ENCODE results near the gene NPAS4. TPM values are rescaled to one million over a fixed set of nuclear protein-coding genes. Genes with fewer than 3 reads are reported as not detected.
"Not testable (repeated sequence)": the region's sequence is repeated elsewhere in the genome, so short reads cannot be mapped to it uniquely, and the experiment has no call there.

The NPAS4 gene
- total and polyA plus RNA-seq, 9 of the 15 experiments (the other 6 are each of a cell fraction or from before 2014, with no cell fraction given): not detected

- H3K4me3 ChIP-seq; H3K9ac ChIP-seq (ENCODE audit: insufficient read depth in 1 of 2, low read depth in 2 of 2, low read length in 2 of 2); H3K27ac ChIP-seq (ENCODE audit: extremely low read depth, low read depth, low read length); H3K4me2 ChIP-seq (ENCODE audit: insufficient read depth, low read length); H4K20me1 ChIP-seq (replicated peaks; ENCODE audit: control insufficient read depth, insufficient read depth, low read length); H3K9me1 ChIP-seq (ENCODE audit: control insufficient read depth, insufficient read depth, low read length); FAIRE-seq; H3K9me3 ChIP-seq (replicated peaks; ENCODE audit: control insufficient read depth, insufficient read depth, low read depth, low read length); intact Hi-C loops (cut with micrococcal nuclease); H3K27me3 ChIP-seq (ENCODE audit: control insufficient read depth in 2 of 2, insufficient read depth in 2 of 2, low read length in 2 of 2); BruUV-seq (replicated peaks); ATAC-seq; in situ Hi-C loops (cut with MboI): not testable (repeated sequence)
- DNase-seq (ENCODE audit: extremely low read depth in 1 of 4, low spot score in 3 of 4): peak in 1 of 4 experiments; percentile 25
- CTCF ChIA-PET (ENCODE audit: low intra/inter-chr PET ratio): interaction anchor here (2.1 kb wide), 1 partner anchor 32 kb away, joined by 21 read pairs; no protein-coding TSS in a partner anchor
- Histone ChIP-seq H3K79me2 (ENCODE audit: control insufficient read depth, insufficient read depth, low read length) (peaks cover 16% of the 10 kb centered on the region), H2AFZ (ENCODE audit: low read depth, low read length) (0 out of 2 replicates have a peak overlapping the region, but pooled peaks have one; percentile 97), H3K36me3 (ENCODE audit: control insufficient read depth, insufficient read depth, low read length) (peaks cover 21% of the 10 kb centered on the region), H3K4me1 (replicated peaks in 1 of 2; ENCODE audit: control insufficient read depth in 2 of 2, insufficient read depth in 2 of 2, low read length in 2 of 2) (peaks cover 3 to 12% of the 10 kb centered on the region in 2 experiments; a peak in 3 of 5 replicates)
- WGBS (ENCODE audit: insufficient coverage, low coverage, missing lambda C conversion rate): 37% methylated on average over 12 of the region's 29 CpGs
- peak; percentile 66 for TF ChIP-seq POLR2A (conservative IDR thresholded peaks at IDR 0.05)
- TF ChIP-seq NFYB (IDR thresholded peaks at IDR 0.05; ENCODE audit: extremely low read depth, insufficient read length): peak; percentile 45
- POLR2A ChIA-PET: interaction anchor here (0.6 to 1.9 kb wide), 5 partner anchors 15 to 197 kb away, joined by 3 to 9 read pairs (median 3); no protein-coding TSS in a partner anchor
Measured at GRCh38 chr11:66440101-66440939, 19.5 kb downstream of the NPAS4 start.

DNA sequence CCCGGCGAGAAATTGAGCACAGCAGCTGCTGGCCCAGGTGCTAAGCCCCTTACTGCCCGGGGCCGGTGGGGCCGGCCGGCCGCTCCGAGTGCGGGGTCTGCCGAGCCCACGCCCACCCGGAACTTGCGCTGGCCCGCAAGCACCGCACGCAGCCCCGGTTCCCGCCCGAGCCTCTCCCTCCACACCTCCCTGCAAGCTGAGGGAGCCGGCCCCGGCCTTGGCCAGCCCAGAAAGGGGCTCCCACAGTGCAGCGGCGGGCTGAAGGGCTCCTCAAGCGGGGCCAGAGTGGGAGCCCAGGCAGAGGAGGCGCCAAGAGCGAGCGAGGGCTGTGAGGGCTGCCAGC is 20.1 kb downstream of the NPAS4 start:
- peaks cover 3 to 12% of the 10 kb centered on the region in 2 experiments; a peak in 3 of 5 replicates for H3K4me1 ChIP-seq (replicated peaks in 1 of 2; ENCODE audit: control insufficient read depth in 2 of 2, insufficient read depth in 2 of 2, low read length in 2 of 2)
- H3K4me3 ChIP-seq; H2AFZ ChIP-seq (ENCODE audit: low read depth, low read length); H3K9me1 ChIP-seq (ENCODE audit: control insufficient read depth, insufficient read depth, low read length); H3K9ac ChIP-seq (ENCODE audit: insufficient read depth in 1 of 2, low read depth in 2 of 2, low read length in 2 of 2); H3K9me3 ChIP-seq (replicated peaks; ENCODE audit: control insufficient read depth, insufficient read depth, low read depth, low read length); ATAC-seq; H3K4me2 ChIP-seq (ENCODE audit: insufficient read depth, low read length); H4K20me1 ChIP-seq (replicated peaks; ENCODE audit: control insufficient read depth, insufficient read depth, low read length); DNase-seq (ENCODE audit: extremely low read depth in 1 of 4, low spot score in 3 of 4); in situ Hi-C loops (cut with MboI); intact Hi-C loops (cut with micrococcal nuclease); H3K27me3 ChIP-seq (ENCODE audit: control insufficient read depth in 2 of 2, insufficient read depth in 2 of 2, low read length in 2 of 2); H3K27ac ChIP-seq (ENCODE audit: extremely low read depth, low read depth, low read length); BruUV-seq (replicated peaks); FAIRE-seq: not testable (repeated sequence)
- 47% methylated on average over 12 of the region's 27 CpGs for WGBS (ENCODE audit: insufficient coverage, low coverage, missing lambda C conversion rate)
- peaks cover 16% of the 10 kb centered on the region for H3K79me2 ChIP-seq (ENCODE audit: control insufficient read depth, insufficient read depth, low read length)
- ChIA-PET POLR2A (interaction anchor here (0.6 to 0.8 kb wide), 2 partner anchors 46 to 48 kb away, joined by 3 read pairs; no protein-coding TSS in a partner anchor), CTCF (ENCODE audit: low intra/inter-chr PET ratio) (interaction anchor here (1.0 kb wide), 1 partner anchor 33 kb away, joined by 3 read pairs; no protein-coding TSS in a partner anchor)
- H3K36me3 ChIP-seq (ENCODE audit: control insufficient read depth, insufficient read depth, low read length): peaks cover 15% of the 10 kb centered on the region; the same call in 2 of the 3 replicates
